H9 (cell line): ENCODE data around the gene CDO1. TPM values are rescaled to one million over a fixed set of nuclear protein-coding genes. Genes with fewer than 3 reads are reported as not detected.
A peak's percentile ranks its signal among the peaks of the same experiment; 100 is the strongest.

ENCODE experiments used
- DNase-seq: peaks from one replicate; pipeline ENCODE4 v3.0.0-alpha.2; 2017
- H2AFZ ChIP-seq: one replicate; pipeline ENCODE4 v1.6.1; 2013; ENCODE audit warnings: mild to moderate bottlenecking, low read length, control low read depth, moderate library complexity
- H2AK5ac ChIP-seq: 2 replicates; pipeline ENCODE4 v1.6.1; 2013; ENCODE audit warnings: low read length, control low read depth, mixed read lengths; ENCODE audit not compliant: insufficient read length
- H2BK120ac ChIP-seq: one replicate; pipeline ENCODE4 v1.6.1; 2013; ENCODE audit warnings: low read depth, mild to moderate bottlenecking, low read length, control low read depth, inconsistent platforms; ENCODE audit not compliant: poor library complexity, severe bottlenecking
- H2BK12ac ChIP-seq: 2 replicates; pipeline ENCODE4 v1.6.1; 2013; ENCODE audit warnings: low read length, control low read depth, mixed read lengths, low read depth; ENCODE audit not compliant: insufficient read length
- H2BK15ac ChIP-seq: 2 replicates; pipeline ENCODE4 v1.6.1; 2013; ENCODE audit warnings: low read depth, low read length, control low read depth
- H2BK20ac ChIP-seq: one replicate; pipeline ENCODE4 v1.6.1; 2013; ENCODE audit warnings: low read depth, mild to moderate bottlenecking, low read length, control low read depth, inconsistent platforms; ENCODE audit not compliant: poor library complexity, severe bottlenecking
- H2BK5ac ChIP-seq: 2 replicates; pipeline ENCODE4 v1.6.1; 2013; ENCODE audit warnings: low read length, control low read depth, mixed read lengths; ENCODE audit not compliant: insufficient read length
- H3K14ac ChIP-seq: 2 replicates; pipeline ENCODE4 v1.6.1; 2013; ENCODE audit warnings: low read length, control low read depth; ENCODE audit not compliant: insufficient read depth
- H3K18ac ChIP-seq: 2 replicates; pipeline ENCODE4 v1.6.1; 2013; ENCODE audit warnings: low read depth, mild to moderate bottlenecking, mixed read lengths, low read length, control low read depth; ENCODE audit not compliant: insufficient read length
- H3K23ac ChIP-seq: 2 replicates; pipeline ENCODE4 v1.6.1; 2013; ENCODE audit warnings: low read length, control low read depth, mixed read lengths, low read depth; ENCODE audit not compliant: insufficient read length
- H3K23me2 ChIP-seq: 2 replicates; pipeline ENCODE4 v1.6.1; 2013; ENCODE audit warnings: low read depth, mild to moderate bottlenecking, mixed read lengths, low read length, control low read depth; ENCODE audit not compliant: insufficient read length, poor library complexity, severe bottlenecking
- H3K27ac ChIP-seq: 2 replicates; pipeline ENCODE4 v1.5.1; 2013; ENCODE audit warnings: low read length, control low read depth, mixed read lengths, low read depth; ENCODE audit not compliant: insufficient read length
- H3K27me3 ChIP-seq: 2 replicates; pipeline ENCODE4 v1.6.1; 2013; ENCODE audit warnings: low read length, control low read depth, inconsistent platforms; ENCODE audit not compliant: insufficient read depth
- H3K4ac ChIP-seq: 2 replicates; pipeline ENCODE4 v1.6.1; 2013; ENCODE audit warnings: low read depth, mild to moderate bottlenecking, control low read depth, inconsistent platforms, low read length, moderate library complexity
- H3K4me1 ChIP-seq: 2 replicates; pipeline ENCODE4 v1.6.1; 2013; ENCODE audit warnings: low read length, control low read depth, inconsistent platforms; ENCODE audit not compliant: insufficient read depth
- H3K4me2 ChIP-seq: 2 replicates; pipeline ENCODE4 v1.6.1; 2013; ENCODE audit warnings: low read length, control low read depth, mixed read lengths; ENCODE audit not compliant: insufficient read length, insufficient read depth
- H3K56ac ChIP-seq: 2 replicates; pipeline ENCODE4 v1.6.1; 2013; ENCODE audit warnings: low read depth, mild to moderate bottlenecking, mixed read lengths, low read length, control low read depth; ENCODE audit not compliant: insufficient read length
- H3K79me1 ChIP-seq: 2 replicates; pipeline ENCODE4 v1.6.1; 2013; ENCODE audit warnings: low read depth, mild to moderate bottlenecking, moderate library complexity, low read length, control low read depth, inconsistent platforms; ENCODE audit not compliant: insufficient read depth, poor library complexity, severe bottlenecking
- H3K79me2 ChIP-seq: 2 replicates; pipeline ENCODE4 v1.6.1; 2013; ENCODE audit warnings: low read length, control low read depth, inconsistent platforms; ENCODE audit not compliant: insufficient read depth
- H3K9ac ChIP-seq: 2 replicates; pipeline ENCODE4 v1.6.1; 2013; ENCODE audit warnings: low read length, control low read depth, mixed read lengths; ENCODE audit not compliant: insufficient read length; ENCODE audit errors: extremely low read depth
- H3K9me3 ChIP-seq: one replicate; pipeline ENCODE4 v1.6.1; 2013; ENCODE audit warnings: low read depth, low read length, inconsistent platforms; ENCODE audit not compliant: control insufficient read depth
- H3T11ph ChIP-seq: one replicate; pipeline ENCODE4 v1.6.1; 2013; ENCODE audit warnings: mild to moderate bottlenecking, low read length, control low read depth, inconsistent platforms
- H4K20me1 ChIP-seq: one replicate; pipeline ENCODE4 v1.6.1; 2013; ENCODE audit not compliant: control insufficient read depth, insufficient read length, insufficient read depth
- H4K5ac ChIP-seq: 2 replicates; pipeline ENCODE4 v1.6.1; 2013; ENCODE audit warnings: low read depth, mild to moderate bottlenecking, mixed read lengths, low read length, control low read depth; ENCODE audit not compliant: insufficient read length
- H4K8ac ChIP-seq: replicated peaks from 2 replicates; pipeline ENCODE4 v1.6.1; 2013; ENCODE audit warnings: low read length, control low read depth, mixed read lengths, low read depth; ENCODE audit not compliant: insufficient read length
- H4K91ac ChIP-seq: 2 replicates; pipeline ENCODE4 v1.6.1; 2013; ENCODE audit warnings: low read depth, mild to moderate bottlenecking, moderate library complexity, mixed read lengths, low read length, control low read depth; ENCODE audit not compliant: insufficient read length
- H3K27ac Mint-ChIP-seq, 3 experiments: 2 replicates in 2 of 3; 3 replicates in 1 of 3; pipeline ENCODE4 v1.8.0; 2020 to 2021; ENCODE audit warnings: mixed read lengths in 3 of 3, mild to moderate bottlenecking in 1 of 3, moderate library complexity in 1 of 3
- H3K27me3 Mint-ChIP-seq: 2 replicates; pipeline ENCODE4 v1.8.0; 2021; ENCODE audit warnings: low read depth, mild to moderate bottlenecking, moderate library complexity, mixed read lengths
- H3K36me3 Mint-ChIP-seq, 3 experiments: 2 replicates in 2 of 3; 3 replicates in 1 of 3; pipeline ENCODE4 v1.8.0; 2020 to 2021; ENCODE audit warnings: low read depth in 3 of 3, mixed read lengths in 3 of 3; ENCODE audit not compliant: insufficient read depth in 1 of 3
- H3K4me1 Mint-ChIP-seq, 2 experiments: 2 replicates each; pipeline ENCODE4 v1.8.0; 2020; ENCODE audit warnings: mixed read lengths in 2 of 2
- H3K4me3 Mint-ChIP-seq, 2 experiments: 2 replicates in 1 of 2; 3 replicates in 1 of 2; pipeline ENCODE4 v1.8.0; 2020 to 2021; ENCODE audit warnings: mild to moderate bottlenecking in 2 of 2, mixed read lengths in 2 of 2, moderate library complexity in 1 of 2
- H3K9me3 Mint-ChIP-seq, 2 experiments: 2 replicates in 1 of 2; 3 replicates in 1 of 2; pipeline ENCODE4 v1.8.0; 2020; ENCODE audit warnings: mild to moderate bottlenecking in 2 of 2, mixed read lengths in 2 of 2, moderate library complexity in 1 of 2
- CTCF ChIP-seq: fragments of 200-600 bp; sonication (generic); conservative IDR thresholded peaks from 3 replicates; pipeline ENCODE4 v1.8.0; 2021; ENCODE audit warnings: antibody characterized with exemption, mild to moderate bottlenecking
- WGBS: extraction: QIAGEN DNeasy Blood & Tissue Kit; methylation state at CpG from one replicate; pipeline ENCODE4 v1.1.7; 2013; ENCODE audit warnings: missing lambda C conversion rate, low lambda C conversion rate, mixed read lengths; ENCODE audit not compliant: insufficient read length; ENCODE audit errors: extremely low coverage; 5-methylcytosine and 5-hydroxymethylcytosine counted together
- total RNA-seq: library from RNA; stranded (reverse); gene quantifications from 2 replicates; pipeline ENCODE4 v1.2.1, GENCODE V29; 2021

CDO1 gene
- total RNA-seq, 1 experiment from 2014 or later = 11.2 TPM

DNA sequence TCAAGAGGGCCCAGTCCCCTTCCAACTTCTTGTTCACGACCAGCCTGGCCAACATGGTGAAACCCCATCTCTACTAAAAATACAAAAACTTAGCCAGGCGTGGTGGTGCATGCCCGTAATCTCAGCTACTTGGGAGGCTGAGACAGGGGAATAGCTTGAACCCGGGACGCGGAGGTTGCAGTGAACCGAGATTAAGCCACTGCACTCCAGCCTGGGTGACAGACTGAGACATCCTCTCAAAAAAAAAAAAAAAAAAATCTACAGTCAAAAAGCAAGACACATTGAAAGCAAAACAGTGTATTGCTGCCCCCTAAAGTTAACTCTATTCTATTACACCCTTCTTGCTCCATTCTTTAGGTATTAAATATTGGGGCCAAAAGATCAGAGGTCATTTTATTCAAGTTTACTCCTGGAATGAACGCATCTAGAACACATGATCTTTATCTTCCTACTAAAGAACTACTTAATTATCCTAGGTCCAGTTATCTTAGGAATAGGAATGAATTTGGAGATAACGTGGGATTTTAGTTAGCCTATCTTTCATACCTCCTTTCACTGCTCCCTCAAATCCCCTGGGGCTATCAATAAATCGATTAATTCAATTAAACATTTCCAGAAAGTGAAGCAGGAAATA, 22.5 kb upstream of the CDO1 start:
- Histone ChIP-seq H4K8ac (no peak overlapping the region), H3K27ac (no peak overlapping the region), H2BK20ac (no peak overlapping the region), H2BK15ac (no peak overlapping the region), H3K9me3 (no peaks in the 10 kb centered on the region), H3K79me1 (peaks cover 10% of the 10 kb centered on the region), H3K79me2 (peaks cover 9% of the 10 kb centered on the region; the same call in 1 of the 2 replicates), H3K14ac (no peak overlapping the region), H2AK5ac (no peak overlapping the region), H3K23me2 (peaks cover 8% of the 10 kb centered on the region), H3K4me1 (no peaks in the 10 kb centered on the region), H3K9ac (no peak overlapping the region), H4K20me1 (no peaks in the 10 kb centered on the region), H3K23ac (no peak overlapping the region), H4K91ac (no peak overlapping the region), H3K27me3 (no peaks in the 10 kb centered on the region), H3K18ac (no peak overlapping the region), H3K4me2 (peak overlapping the region; percentile 6), H3T11ph (no peak overlapping the region), H2AFZ (no peak overlapping the region), H2BK120ac (no peak overlapping the region), H2BK12ac (no peak overlapping the region), H4K5ac (no peak overlapping the region), H2BK5ac (no peak overlapping the region), H3K4ac (no peak overlapping the region), H3K56ac (no peak overlapping the region)
- Mint-ChIP-seq H3K27ac (no peak overlapping the region), H3K4me1 (peaks cover 20 to 26% of the 10 kb centered on the region in 2 experiments), H3K36me3 (peaks cover 14 to 38% (median 36%) of the 10 kb centered on the region in 3 experiments; a peak in 6 of 7 replicates), H3K4me3 (peak overlapping the region; percentile 96 to 97), H3K9me3 (no peaks in the 10 kb centered on the region), H3K27me3 (no peaks in the 10 kb centered on the region)
- no CpG with 5 or more reads among the region's 10 CpGs for WGBS
- TF ChIP-seq CTCF = peak; percentile 70
- DNase-seq = no peak
